ENCODE measurements around the gene MAP2. TPM values are rescaled to one million over a fixed set of nuclear protein-coding genes. Genes with fewer than 3 reads are reported as not detected.

The MAP2 gene
- total and polyA plus RNA-seq, 10 of the 15 experiments (the other 5 are each of a cell fraction or from before 2014, with no cell fraction given), result 0.01 TPM; not detected in 9

- Histone ChIP-seq H3K9ac (ENCODE audit: control insufficient read depth, insufficient read depth, low read length) (no peak overlapping the region), H3K27me3 (replicated peaks in 1 of 2; ENCODE audit: control insufficient read depth in 2 of 2, insufficient read depth in 2 of 2, low read length in 1 of 2) (no peaks in the 10 kb centered on the region; a peak in 1 of 4 replicates), H2AFZ (ENCODE audit: control insufficient read depth, low read depth, low read length) (no peak overlapping the region), H3K4me1 (ENCODE audit: control insufficient read depth, insufficient read depth, low read length) (no peaks in the 10 kb centered on the region), H3K27ac (ENCODE audit: control insufficient read depth, insufficient read depth) (no peak overlapping the region), H4K20me1 (ENCODE audit: control insufficient read depth, insufficient read depth) (no peaks in the 10 kb centered on the region), H3K9me3 (replicated peaks; ENCODE audit: control insufficient read depth, insufficient read depth, low read length) (no peaks in the 10 kb centered on the region; the same call in 2 of the 3 replicates), H3K79me2 (ENCODE audit: control insufficient read depth, insufficient read depth, low read length) (no peaks in the 10 kb centered on the region), H3K4me2 (ENCODE audit: control insufficient read depth, insufficient read depth) (no peak overlapping the region), H3K36me3 (ENCODE audit: control insufficient read depth in 2 of 2, insufficient read depth in 2 of 2, low read length in 1 of 2) (no peaks in the 10 kb centered on the region), H3K4me3 (no peak overlapping the region)
- ChIA-PET POLR2A (no interaction called here), SMC1A (ENCODE audit: uncharacterized antibody, unreplicated experiment) (no interaction called here), CTCF (no interaction called here), RAD21 (ENCODE audit: unreplicated experiment) (no interaction called here)
- TF ChIP-seq, protein P1, sequence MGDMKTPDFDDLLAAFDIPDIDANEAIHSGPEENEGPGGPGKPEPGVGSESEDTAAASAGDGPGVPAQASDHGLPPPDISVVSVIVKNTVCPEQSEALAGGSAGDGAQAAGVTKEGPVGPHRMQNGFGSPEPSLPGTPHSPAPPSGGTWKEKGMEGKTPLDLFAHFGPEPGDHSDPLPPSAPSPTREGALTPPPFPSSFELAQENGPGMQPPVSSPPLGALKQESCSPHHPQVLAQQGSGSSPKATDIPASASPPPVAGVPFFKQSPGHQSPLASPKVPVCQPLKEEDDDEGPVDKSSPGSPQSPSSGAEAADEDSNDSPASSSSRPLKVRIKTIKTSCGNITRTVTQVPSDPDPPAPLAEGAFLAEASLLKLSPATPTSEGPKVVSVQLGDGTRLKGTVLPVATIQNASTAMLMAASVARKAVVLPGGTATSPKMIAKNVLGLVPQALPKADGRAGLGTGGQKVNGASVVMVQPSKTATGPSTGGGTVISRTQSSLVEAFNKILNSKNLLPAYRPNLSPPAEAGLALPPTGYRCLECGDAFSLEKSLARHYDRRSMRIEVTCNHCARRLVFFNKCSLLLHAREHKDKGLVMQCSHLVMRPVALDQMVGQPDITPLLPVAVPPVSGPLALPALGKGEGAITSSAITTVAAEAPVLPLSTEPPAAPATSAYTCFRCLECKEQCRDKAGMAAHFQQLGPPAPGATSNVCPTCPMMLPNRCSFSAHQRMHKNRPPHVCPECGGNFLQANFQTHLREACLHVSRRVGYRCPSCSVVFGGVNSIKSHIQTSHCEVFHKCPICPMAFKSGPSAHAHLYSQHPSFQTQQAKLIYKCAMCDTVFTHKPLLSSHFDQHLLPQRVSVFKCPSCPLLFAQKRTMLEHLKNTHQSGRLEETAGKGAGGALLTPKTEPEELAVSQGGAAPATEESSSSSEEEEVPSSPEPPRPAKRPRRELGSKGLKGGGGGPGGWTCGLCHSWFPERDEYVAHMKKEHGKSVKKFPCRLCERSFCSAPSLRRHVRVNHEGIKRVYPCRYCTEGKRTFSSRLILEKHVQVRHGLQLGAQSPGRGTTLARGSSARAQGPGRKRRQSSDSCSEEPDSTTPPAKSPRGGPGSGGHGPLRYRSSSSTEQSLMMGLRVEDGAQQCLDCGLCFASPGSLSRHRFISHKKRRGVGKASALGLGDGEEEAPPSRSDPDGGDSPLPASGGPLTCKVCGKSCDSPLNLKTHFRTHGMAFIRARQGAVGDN (IDR thresholded peaks at IDR 0.05), result no peak
- TF ChIP-seq, protein P2, sequence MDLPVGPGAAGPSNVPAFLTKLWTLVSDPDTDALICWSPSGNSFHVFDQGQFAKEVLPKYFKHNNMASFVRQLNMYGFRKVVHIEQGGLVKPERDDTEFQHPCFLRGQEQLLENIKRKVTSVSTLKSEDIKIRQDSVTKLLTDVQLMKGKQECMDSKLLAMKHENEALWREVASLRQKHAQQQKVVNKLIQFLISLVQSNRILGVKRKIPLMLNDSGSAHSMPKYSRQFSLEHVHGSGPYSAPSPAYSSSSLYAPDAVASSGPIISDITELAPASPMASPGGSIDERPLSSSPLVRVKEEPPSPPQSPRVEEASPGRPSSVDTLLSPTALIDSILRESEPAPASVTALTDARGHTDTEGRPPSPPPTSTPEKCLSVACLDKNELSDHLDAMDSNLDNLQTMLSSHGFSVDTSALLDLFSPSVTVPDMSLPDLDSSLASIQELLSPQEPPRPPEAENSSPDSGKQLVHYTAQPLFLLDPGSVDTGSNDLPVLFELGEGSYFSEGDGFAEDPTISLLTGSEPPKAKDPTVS (IDR thresholded peaks at IDR 0.05; ENCODE audit: low read depth, low read length), result no peak
- TF ChIP-seq PRDM15 (CRISPR knock-in tag; IDR thresholded peaks at IDR 0.05), result no peak
- no peak for DNase-seq (ENCODE audit: low read depth, low spot score)
- intact Hi-C loops (cut with micrococcal nuclease; ENCODE audit: unreplicated experiment), result no loop called here
- BruUV-seq (replicated peaks), result no TSS peak
- ATAC-seq, result no peak
- in situ Hi-C loops (cut with MboI), result no loop called here
- 59% methylated on average over 10 of the region's 10 CpGs for WGBS (ENCODE audit: insufficient coverage, insufficient replicate concordance, low lambda C conversion rate, missing lambda C conversion rate)
- FAIRE-seq, result no peak
Observed at GRCh38 chr2:209690029-209690754, 266.3 kb downstream of the MAP2 start.

All from GM12878 (cell line).